Ureter (tissue), 1 donor: ENCODE results near the gene PPP1R2. TPM values are rescaled to one million over a fixed set of nuclear protein-coding genes. Genes with fewer than 3 reads are reported as not detected.
"Not testable (repeated sequence)": the region's sequence is repeated elsewhere in the genome, so short reads cannot be mapped to it uniquely, and the experiment has no call there.

Experiments used
- DNase-seq: peaks from one replicate; pipeline ENCODE4 v3.0.0-alpha.2; 2020; ENCODE audit warnings: low spot score
- total RNA-seq: library from RNA; stranded (reverse); gene quantifications from one replicate; pipeline ENCODE4 v1.2.4, GENCODE V29; 2023
- donor health status: DM: yes; HTN: yes; CAD: no.

PPP1R2 gene
- total RNA-seq, 1 donor from 2014 or later, result 52.2 TPM

DNA sequence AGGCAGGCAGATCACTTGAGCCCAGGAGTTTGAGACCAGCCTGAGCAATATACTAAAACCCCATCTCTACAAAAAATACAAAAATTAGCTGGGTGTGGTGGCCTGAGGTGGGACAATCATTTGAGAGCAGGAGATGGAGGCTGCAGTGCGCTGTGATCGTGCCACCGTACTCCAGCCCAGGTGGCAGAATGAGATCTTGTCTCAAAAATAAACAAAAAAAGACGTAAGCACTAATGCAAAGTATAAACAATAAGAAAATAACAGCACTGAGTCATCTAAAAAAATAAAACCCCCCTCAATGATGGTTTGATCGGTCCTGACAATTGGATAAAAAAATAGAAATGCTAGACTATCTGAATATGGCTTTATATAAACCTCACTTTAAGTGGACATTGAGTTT, 3.6 kb downstream of the PPP1R2 start:
- DNase-seq, result no peak

DNA sequence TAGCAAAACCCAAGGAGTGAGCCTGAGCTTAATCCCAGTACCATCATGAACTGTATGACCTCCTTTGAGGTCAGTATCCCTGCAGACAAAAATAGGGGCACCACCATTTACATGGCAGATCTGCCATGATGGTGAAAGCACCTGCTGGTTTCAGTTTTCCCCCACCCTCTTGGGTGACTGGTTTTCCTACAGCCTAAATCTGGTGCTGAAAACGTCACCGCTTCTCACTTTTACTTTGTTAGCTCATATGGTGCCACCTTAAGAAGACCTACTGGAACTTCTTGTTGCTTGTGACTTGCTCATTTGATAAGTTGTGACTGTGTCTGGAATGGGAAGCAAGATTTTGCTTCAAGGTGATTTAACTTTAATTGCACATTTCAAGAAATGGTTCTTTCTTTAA, 5.1 kb downstream of the PPP1R2 start:
- DNase-seq, result no peak

DNA sequence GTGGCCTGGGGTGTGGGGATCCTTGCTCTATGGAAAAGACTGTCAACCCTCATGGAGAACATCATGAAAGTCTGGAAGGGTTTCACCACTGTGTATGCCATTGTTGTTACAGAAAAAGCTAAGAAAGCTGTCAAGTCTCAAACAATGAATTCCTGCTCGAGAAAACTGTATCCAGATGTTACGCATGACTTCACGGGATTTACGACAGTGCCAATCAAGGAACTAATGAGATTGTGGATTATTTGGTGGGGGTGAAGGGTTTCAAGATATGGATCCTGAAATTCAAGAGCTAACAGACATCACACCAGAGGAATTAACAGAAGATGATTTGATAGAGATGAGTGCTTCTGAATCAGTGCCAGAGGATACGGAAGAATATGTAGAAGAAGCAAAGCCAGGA, 7.8 kb downstream of the PPP1R2 start:
- DNase-seq, result no peak

DNA sequence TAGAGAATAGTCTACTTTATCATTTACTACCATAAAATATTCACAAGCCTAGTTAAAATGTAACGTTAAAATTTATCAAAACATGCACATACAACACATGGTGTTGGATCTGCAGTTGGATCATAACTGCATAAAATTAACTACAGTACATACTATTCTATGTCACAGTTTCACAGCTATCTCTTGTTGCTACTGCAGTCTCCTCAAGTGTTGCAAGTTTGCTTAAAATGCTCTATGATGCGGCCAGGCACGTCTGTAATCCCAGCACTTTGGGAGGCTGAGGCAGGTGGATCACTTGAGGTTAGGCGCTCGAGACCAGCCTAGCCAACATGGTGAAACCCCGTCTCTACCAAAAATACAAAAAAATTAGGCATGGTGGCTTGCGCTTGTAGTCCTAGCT, 10.3 kb downstream of the PPP1R2 start:
- DNase-seq, result no peak

DNA sequence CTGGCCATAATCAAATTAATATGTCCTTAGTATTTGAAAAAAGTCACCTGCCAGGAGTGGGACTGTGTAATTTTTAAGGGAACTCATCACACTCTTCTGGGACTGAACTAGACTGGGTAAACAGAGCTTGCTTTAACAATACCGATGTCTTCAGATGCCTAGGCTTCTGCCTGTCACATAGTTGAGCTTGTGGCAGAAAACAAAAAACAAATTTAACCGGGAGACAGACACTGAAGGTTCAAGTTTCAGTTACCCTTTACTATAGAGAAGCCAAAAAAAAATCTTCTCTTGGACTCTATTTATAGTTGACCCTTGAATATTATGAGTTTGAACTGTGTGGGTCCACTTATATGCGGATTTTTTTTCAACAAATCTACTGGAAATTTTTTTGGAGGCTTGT, 10.8 kb downstream of the PPP1R2 start:
- no peak for DNase-seq

DNA sequence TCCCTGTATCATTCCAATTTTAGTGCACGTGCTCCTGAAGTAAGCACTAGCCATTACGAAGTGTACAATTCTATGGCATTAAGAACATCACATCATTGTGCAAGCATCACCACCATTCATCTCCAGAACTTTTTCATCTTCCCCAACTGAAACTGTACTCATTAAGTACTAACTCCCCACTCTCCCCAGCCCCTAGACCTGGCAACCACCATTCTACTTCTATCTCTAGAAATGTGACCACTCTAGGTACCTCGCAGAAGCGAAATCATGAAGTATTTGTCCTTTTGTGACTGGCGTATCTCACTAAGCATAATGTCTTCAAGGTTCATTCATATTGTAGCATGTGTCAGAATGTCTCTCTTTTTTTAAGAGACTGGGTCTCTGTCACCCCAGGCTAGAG, 11.4 kb downstream of the PPP1R2 start:
- DNase-seq, result no peak

DNA sequence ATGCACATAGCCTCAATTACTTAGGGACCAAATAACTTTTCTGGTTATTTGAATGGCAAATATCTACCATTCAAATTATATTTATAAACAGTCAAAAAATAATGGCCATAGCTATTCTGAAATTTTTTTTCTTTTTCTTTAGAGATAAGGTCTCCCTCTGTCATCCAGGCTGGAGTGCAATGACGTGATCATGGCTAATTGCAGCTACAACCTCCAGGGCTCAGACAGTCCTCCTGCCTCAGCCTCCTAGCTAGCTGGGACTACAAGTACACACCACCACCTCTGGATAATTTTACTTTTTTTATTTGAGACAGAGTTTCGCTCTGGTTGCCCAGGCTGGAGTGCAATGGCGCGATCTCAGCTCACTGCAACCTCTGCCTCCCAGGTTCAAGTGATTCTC, 16.6 kb downstream of the PPP1R2 start:
- no peak for DNase-seq

DNA sequence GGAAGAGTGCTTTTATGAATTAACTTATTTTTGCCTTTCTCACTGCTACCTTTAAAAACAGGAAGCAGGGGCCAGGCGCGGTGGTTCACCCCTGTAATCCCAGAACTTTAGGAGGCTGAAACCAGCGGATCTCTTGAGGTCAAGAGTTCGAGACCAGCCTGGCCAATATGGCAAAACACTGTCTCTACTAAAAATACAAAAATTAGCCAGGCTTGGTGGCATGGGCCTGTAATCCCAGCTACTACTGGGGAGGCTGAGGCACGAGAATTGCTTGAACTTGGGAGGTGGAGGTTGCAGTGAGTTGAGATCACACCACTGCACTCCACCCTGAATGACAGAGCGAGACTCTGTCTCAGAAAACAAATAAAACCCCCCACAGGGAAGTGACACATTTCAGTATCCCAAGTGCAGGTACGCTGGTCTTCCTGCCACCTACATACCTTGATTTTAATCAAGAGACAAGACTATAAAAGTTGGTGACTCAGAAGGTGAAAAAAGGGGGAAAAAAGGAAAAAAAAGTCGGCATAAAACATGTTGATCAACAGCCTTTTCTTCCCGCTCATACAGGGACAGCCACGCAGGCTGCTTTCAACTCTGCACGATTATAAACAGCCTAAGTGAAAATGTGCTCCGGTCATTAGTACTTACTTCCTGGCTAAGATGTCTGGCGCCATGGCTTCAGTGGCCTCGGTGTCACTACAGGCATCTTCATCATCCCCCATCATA, 18.8 kb downstream of the PPP1R2 start:
- no peak for DNase-seq

DNA sequence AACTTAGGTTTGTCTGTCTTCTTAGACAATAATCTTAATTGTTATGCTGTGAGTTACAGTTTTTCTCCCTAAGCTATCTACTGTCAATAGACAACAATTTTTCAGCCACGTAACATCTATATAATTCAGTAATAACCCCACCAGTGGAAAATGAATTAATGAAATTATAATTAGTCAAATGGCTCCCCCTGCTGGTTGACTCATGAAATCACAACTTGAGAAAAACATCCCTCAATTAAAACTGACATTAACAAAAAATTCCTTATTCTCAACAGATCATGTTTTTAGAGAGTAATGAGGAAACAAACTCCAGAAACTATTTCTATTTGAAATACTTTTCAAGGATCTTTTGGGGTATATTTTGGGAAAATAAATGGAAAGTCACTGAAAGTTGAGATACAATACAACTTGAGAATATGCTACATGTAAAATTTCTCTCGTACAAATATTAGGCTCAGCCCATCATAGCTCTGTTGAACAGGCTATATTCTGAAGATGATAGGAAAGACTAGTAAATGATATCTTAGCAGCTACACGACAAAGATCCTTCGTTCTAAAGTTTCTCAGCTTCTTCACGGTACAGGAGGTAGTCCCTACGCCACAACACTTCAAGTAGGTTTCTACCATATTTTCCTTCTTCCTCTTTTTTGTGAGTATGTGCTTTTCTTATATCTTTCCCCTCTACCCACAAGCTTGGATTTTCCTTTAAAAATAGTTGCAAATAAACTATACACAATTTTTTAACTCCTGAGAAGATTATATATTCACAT, 20.7 kb downstream of the PPP1R2 start:
- DNase-seq, result no peak

DNA sequence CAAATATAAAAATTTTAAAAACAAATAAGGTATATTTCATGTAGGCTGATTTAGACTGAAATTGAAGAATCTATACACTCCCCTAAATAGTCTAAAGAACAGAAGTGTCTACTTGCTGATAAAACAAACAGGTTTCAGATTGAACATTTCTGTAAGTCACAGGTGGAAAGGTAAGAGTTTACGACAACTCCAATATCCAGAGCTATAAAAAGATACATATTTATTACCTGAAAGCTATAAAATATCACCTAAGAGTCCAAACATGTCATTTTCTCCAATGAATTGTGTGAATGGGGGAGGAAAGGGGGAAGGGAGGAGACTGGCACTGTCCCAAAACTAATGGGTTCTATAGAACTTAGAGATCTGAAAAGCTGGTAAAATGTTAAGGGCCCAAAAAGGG, 26.1 kb downstream of the PPP1R2 start:
- no peak for DNase-seq

DNA sequence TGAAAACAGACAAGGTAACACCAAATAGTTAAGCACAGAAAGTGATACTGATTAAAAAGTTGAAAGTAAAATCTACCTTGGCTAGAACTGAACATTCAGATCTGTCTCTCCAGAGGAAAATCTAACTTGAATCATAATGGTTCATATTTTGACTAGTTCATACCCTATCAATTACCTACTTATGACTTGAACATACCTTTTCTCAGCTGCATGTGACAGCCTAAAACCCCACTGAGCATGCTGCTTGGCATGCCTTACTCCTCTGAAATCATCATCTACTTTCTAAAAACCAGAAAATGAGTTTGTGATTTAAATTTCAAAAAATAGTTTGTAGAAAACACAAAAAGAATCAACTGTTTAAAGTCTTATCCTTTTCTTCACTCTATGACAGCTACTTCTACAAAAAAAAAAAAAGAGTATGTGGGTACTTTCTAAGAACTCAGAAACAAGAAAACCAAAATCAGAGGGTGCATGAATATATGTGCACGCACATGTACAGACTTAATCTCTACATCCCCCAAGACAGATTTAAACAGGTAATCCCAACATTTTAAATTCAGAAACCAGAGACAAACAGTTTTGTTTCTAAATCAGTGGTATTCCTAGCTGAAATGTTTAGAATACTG, 28.4 kb downstream of the PPP1R2 start:
- DNase-seq, result not testable (repeated sequence)

DNA sequence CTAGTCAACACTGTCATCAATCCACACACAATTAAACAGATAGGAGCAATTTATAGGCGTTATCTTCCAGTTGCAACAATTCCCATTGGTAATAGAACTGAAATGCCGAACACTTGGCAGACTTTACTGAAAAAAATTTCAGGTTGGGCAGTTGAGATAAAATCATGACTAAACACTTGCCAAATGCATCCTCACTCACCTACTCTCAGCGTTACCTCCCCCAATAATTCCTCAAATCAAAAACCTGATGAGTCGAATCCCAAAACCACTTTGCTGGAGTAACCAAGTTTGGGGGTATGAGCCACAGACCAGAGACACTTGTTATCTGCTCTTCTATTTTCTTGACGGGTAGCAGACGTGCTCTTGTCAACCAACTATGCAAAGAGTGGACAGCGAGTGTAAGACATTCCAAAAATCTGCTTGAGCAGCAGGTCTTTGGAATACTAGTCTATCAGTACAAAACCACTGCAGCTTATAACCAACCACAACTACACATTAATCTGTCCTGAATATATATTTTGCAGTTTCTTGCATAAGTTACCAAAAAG, 30.3 kb downstream of the PPP1R2 start:
- DNase-seq, result no peak

DNA sequence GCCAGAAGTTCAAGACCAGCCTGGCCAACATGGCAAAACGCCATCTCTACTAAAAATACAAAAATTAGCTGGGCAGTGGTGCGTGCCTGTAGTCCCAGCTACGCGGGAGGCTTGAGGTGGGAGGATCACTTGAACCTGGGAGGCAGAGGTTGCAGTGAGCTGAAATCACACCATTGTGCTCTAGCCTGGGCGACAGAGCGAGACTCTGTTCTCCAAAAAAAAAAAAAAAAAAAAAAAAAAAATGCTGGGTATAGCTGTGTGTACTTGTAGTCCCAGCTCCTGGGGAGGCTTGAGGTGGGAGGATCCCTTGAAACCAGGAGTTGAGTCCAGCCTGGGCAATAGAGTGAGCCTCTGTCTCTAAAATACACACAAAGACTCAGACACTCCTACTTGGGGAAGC, 32.0 kb downstream of the PPP1R2 start:
- DNase-seq, result no peak

DNA sequence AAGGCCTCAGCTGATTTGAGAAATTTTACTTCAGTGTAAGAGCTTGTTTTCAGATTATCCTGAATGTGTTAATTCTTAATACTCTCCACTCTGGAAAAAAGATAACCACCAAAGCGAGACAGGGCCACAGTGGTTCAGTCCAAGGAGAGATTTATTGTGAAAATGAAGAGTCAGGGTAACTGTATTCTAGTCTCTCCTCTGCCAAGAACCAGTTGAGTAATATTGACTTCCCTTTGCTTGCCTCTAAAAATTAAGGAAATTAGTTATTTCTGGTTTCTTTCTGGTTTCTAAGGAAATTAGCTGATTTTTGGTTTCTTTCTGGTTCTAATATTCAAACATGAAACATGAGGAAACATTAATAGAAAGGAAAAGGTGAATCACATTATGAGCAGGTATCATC, 34.9 kb downstream of the PPP1R2 start:
- no peak for DNase-seq

DNA sequence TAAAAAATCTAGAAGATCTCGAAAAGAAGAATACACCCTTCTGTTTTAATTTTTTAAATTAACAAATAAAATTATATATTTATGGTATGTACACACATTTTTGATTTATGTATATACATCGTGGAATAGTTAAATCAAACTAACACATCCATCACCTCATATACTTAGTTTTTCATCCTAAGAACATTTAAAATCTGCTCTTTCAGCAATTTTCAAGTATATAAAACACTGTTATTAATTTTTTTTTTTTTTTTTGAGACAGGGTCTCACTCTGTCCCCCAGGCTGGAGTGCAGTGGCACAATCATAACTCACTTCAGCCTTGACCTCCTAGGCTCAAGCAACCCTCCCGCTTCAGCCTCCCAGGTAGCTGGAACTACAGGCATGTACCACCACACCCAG, 67.5 kb downstream of the PPP1R2 start:
- no peak for DNase-seq

DNA sequence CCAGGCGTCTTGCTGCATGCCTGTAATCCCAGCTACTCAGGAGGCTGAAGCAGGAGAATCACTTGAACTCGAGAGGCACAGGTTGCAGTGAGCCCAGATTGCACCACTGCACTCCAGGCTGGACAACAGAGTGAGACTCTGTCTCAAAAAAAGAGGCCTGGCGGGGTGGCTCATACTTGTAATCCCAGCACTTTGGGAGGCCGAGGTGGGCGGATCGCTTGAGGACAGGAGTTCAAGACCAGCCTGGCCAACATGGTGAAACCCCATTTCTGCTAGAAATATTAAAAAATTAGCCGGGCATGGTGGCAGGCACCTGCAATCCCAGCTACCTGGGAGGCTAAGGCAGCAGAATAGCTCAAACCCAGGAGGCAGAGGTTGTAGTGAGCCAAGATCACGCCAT, 68.0 kb downstream of the PPP1R2 start:
- DNase-seq, result not testable (repeated sequence)

DNA sequence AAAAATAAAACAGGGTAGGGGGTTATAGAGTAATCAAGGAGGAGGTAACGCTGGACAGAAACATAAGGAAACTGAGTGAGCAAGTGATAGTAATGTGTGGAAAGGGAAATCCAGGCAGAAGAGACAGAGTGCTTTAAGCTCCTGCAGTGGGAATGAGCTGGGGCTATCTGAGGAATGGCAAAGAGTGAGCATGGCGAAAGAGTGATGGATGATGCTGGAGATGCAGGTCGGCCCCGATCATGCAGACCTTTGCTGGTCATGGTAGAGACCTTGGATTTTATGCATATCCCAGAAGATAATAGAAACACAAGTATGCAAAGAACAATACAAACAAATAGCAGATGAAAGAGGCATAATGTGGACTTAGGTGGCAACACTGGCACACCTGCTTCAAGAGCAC, 74.3 kb downstream of the PPP1R2 start:
- no peak for DNase-seq

DNA sequence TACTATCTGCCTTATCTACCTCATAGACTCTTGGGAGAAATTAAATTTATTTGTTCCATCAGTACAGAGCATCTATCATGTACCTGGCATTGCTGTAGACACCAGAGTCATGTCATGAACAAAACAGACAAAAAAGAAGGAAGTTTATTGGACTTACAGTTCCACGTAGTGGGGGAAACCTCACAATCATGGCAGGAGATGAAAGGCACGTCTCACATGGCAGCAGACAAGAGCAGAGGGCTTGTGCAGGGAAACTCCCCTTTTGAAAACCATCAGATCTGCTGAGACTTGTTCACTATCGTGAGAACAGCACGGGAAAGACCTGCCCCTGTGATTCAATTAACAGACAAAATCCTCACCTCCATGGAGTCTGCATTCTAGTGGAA, 74.7 kb downstream of the PPP1R2 start:
- DNase-seq, result no peak

DNA sequence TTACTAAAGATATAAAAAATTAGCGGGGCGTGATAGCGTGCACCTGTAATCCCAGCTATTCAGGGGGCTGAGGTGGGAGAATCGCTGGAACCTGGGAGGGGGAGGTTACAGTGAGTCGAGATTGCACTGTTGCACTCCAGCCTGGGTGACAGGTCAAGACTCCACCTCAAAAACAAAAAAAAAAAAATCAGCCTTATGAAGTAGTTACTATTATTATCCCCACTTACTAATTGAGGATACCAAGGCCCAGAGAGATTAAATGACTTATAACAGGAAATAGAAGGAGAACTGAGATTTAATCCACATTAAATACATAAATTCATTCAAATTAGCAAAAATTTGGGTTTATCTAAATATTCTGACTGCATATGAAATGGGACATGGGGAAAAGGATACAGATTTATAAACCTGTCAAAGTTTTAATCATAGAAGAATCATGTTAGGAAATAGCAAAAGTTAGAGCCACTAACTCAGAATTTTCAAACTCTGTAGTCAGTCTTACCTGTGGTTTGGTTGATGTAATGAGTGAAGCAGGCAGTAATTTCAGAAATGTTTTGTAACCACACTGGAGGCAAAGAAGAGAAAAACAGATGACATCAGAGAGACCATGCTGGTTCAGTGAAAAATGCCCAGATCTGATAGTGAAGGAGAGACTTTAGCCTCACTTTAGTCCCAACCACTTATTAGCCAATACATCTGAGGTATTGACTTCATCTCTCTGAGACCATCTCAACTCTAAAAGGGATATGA, 75.3 kb downstream of the PPP1R2 start:
- no peak for DNase-seq

DNA sequence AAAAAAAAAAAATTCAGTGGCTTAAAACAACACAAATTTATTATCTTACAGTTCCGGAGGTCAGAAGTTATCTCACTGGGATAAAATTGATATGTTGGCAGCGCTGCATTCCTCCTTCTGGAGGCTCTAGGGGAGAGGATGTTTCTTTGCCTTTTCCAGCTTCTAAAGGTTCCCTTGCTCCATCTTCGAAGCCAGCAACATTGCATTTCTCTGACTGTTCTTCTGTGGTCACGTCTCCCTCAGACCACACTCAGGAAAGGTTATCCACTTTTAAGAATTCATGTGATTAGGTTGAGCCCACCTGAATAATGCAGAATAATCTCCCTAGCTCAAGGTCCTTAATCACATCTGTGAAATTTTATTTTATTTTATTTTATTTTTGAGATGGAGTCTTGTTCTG, 76.9 kb downstream of the PPP1R2 start:
- DNase-seq, result no peak
